Mesothelial cell of epicardium (in vitro differentiated cells): ENCODE measurements around the gene OGA. TPM values are rescaled to one million over a fixed set of nuclear protein-coding genes. Genes with fewer than 3 reads are reported as not detected.
A peak's percentile ranks its signal among the peaks of the same experiment; 100 is the strongest.

ENCODE experiments used
- DNase-seq, 2 experiments: peaks; one replicate each; pipeline ENCODE4 v3.0.0; 2021; ENCODE audit warnings: low spot score in 2 of 2; ENCODE audit not compliant: unreplicated experiment in 2 of 2
- H3K27ac Mint-ChIP-seq: 2 replicates; pipeline ENCODE4 v1.8.0; 2021; ENCODE audit warnings: mixed read lengths
- H3K27me3 Mint-ChIP-seq: 2 replicates; pipeline ENCODE4 v1.8.0; 2021; ENCODE audit warnings: low read depth, mixed read lengths
- H3K36me3 Mint-ChIP-seq: 2 replicates; pipeline ENCODE4 v1.8.0; 2021; ENCODE audit warnings: mixed read lengths
- H3K4me1 Mint-ChIP-seq: 2 replicates; pipeline ENCODE4 v1.8.0; 2021; ENCODE audit warnings: mixed read lengths
- H3K4me3 Mint-ChIP-seq: 2 replicates; pipeline ENCODE4 v1.8.0; 2021; ENCODE audit warnings: mild to moderate bottlenecking, moderate library complexity, mixed read lengths
- H3K9me3 Mint-ChIP-seq: 2 replicates; pipeline ENCODE4 v1.8.0; 2021; ENCODE audit warnings: mixed read lengths
- CTCF ChIP-seq: fragments of 200-600 bp; sonication (generic); IDR thresholded peaks from one replicate; pipeline ENCODE4 v1.5.0; 2021; ENCODE audit warnings: antibody characterized with exemption; ENCODE audit not compliant: unreplicated experiment
- total RNA-seq: library from RNA; stranded (reverse); gene quantifications from 3 replicates; pipeline ENCODE4 v1.2.1, GENCODE V29; 2021

Gene OGA
- total RNA-seq, 1 donor from 2014 or later = 168 TPM

- TF ChIP-seq CTCF = no peak
- Mint-ChIP-seq H3K27me3 (no peaks in the 10 kb centered on the region), H3K4me3 (peak overlapping the region; percentile 98), H3K4me1 (peaks cover 33% of the 10 kb centered on the region), H3K27ac (peak overlapping the region; percentile 99), H3K9me3 (no peaks in the 10 kb centered on the region), H3K36me3 (no peaks in the 10 kb centered on the region)
- DNase-seq = peak in 1 of 2 experiments; percentile 50
Observed at GRCh38 chr10:101818872-101819633, 809 bp upstream of the OGA start.

- Mint-ChIP-seq H3K4me1 (peaks cover 41% of the 10 kb centered on the region), H3K36me3 (peaks cover 2% of the 10 kb centered on the region), H3K27me3 (no peaks in the 10 kb centered on the region), H3K4me3 (peak overlapping the region; percentile 98), H3K27ac (peak overlapping the region; percentile 99), H3K9me3 (no peaks in the 10 kb centered on the region)
- TF ChIP-seq CTCF = no peak
- DNase-seq = peak in 1 of 2 experiments; percentile 62
Observed at GRCh38 chr10:101817337-101818118, 716 bp downstream of the OGA start.

DNA sequence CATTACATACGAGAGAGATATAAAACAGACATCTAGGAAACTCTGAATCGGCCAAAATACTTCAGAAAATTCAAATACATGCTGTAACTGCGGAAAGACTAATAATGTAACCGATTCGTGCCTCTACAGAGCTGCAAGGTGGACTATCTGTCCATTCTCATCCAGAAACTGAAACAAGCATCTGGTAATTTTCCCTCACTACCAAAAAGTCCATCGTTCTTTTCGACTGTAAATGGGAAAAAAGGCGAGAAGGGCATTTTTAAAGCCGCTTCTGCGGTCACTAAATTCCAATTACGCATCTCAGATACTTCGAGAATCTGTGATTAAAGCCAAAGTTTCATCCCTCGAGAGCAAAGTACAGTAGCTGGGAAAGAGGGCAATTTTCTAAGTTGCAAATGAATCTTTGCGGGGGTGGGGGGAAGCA is 1.3 kb downstream of the OGA start:
- Mint-ChIP-seq H3K4me1 (peaks cover 41% of the 10 kb centered on the region), H3K27me3 (no peaks in the 10 kb centered on the region), H3K36me3 (peaks cover 2% of the 10 kb centered on the region), H3K27ac (peak overlapping the region; percentile 99), H3K4me3 (peak overlapping the region; percentile 98), H3K9me3 (no peaks in the 10 kb centered on the region)
- no peak for DNase-seq
- no peak for TF ChIP-seq CTCF

DNA sequence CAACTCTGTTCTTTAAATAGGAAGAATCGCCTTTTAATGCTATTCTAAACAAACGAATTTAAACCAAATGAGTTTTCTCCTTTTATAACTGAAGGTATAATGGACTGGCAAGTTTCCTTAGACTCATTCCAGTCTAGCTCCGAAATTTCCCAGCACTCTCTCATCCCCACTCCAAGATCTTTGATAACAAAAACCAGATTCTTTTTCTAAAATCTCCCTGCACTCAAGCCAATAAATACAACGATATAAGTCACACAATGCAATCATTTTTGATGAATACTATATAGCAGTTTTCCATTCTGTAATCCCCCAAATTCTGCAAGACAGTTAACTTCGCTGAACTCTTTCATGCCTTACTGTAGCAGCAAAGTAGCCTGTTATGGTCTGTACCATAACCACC is 1.9 kb downstream of the OGA start:
- Mint-ChIP-seq H3K4me3 (peak overlapping the region; percentile 98), H3K4me1 (peaks cover 41% of the 10 kb centered on the region), H3K9me3 (no peaks in the 10 kb centered on the region), H3K27ac (peak overlapping the region; percentile 99), H3K27me3 (no peaks in the 10 kb centered on the region), H3K36me3 (peaks cover 3% of the 10 kb centered on the region)
- no peak for DNase-seq
- TF ChIP-seq CTCF = no peak

GRCh38 chr10:101814466-101815071 is 3.7 kb downstream of the OGA start:
- Mint-ChIP-seq H3K36me3 (peaks cover 9% of the 10 kb centered on the region), H3K4me1 (peaks cover 39% of the 10 kb centered on the region), H3K4me3 (peak overlapping the region; percentile 98), H3K9me3 (no peaks in the 10 kb centered on the region), H3K27me3 (no peaks in the 10 kb centered on the region), H3K27ac (peak overlapping the region; percentile 69)
- TF ChIP-seq CTCF = no peak
- no peak for DNase-seq
